CD4-positive, alpha-beta T cell treated with Interleukin-15 for 4 hours (primary cell): ENCODE data around the gene HOATZ.

Experiments
- DNase-seq: peaks from one replicate; pipeline ENCODE4 v3.0.0-alpha.2; 2020; ENCODE audit warnings: low spot score

HOATZ gene

GRCh38 chr11:111514216-111515031 is at the start of gene HOATZ:
Gene HOATZ (plus strand): TSS chr11:111514778. CDS start chr11:111514785, 7 bp downstream.
- DNase-seq: no peak

GRCh38 chr11:111465400-111465799 is 49.2 kb upstream of the HOATZ start:
- no peak for DNase-seq

- DNase-seq: no peak
Observed at GRCh38 chr11:111466615-111467014, 48.0 kb upstream of the HOATZ start.

GRCh38 chr11:111469200-111469599 is 45.4 kb upstream of the HOATZ start:
- no peak for DNase-seq

GRCh38 chr11:111472228-111472627 is 42.4 kb upstream of the HOATZ start:
- no peak for DNase-seq

- DNase-seq: no peak
Observed at GRCh38 chr11:111474432-111474831, 40.1 kb upstream of the HOATZ start.

GRCh38 chr11:111476366-111476765 is 38.2 kb upstream of the HOATZ start:
- no peak for DNase-seq

- no peak for DNase-seq
Observed at GRCh38 chr11:111476956-111477355, 37.6 kb upstream of the HOATZ start.

GRCh38 chr11:111477898-111478297 is 36.7 kb upstream of the HOATZ start:
- DNase-seq: no peak

GRCh38 chr11:111479666-111480065 is 34.9 kb upstream of the HOATZ start:
- DNase-seq: no peak

GRCh38 chr11:111483431-111483830 is 31.1 kb upstream of the HOATZ start:
- no peak for DNase-seq

- DNase-seq: no peak
Observed at GRCh38 chr11:111490496-111490895, 24.1 kb upstream of the HOATZ start.

- no peak for DNase-seq
Observed at GRCh38 chr11:111494040-111494439, 20.5 kb upstream of the HOATZ start.

- no peak for DNase-seq
Observed at GRCh38 chr11:111499483-111499882, 15.1 kb upstream of the HOATZ start.

- DNase-seq: no peak
Observed at GRCh38 chr11:111500481-111500880, 14.1 kb upstream of the HOATZ start.

GRCh38 chr11:111502611-111503010 is 12.0 kb upstream of the HOATZ start:
- DNase-seq: no peak

GRCh38 chr11:111510311-111510710 is 4.3 kb upstream of the HOATZ start:
- DNase-seq: no peak

- DNase-seq: no peak
Observed at GRCh38 chr11:111512296-111513239, 2.0 kb upstream of the HOATZ start, which contains the start of gene BTG4. Gene BTG4 (minus strand): TSS chr11:111512386. CDS start chr11:111498776, 13,610 bp downstream.

GRCh38 chr11:111513240-111513605 is 1.4 kb upstream of the HOATZ start:
- DNase-seq: no peak

GRCh38 chr11:111515591-111515990 is 1.0 kb downstream of the HOATZ start:
- no peak for DNase-seq

GRCh38 chr11:111518668-111519067 is 4.1 kb downstream of the HOATZ start:
- DNase-seq: no peak

- no peak for DNase-seq
Observed at GRCh38 chr11:111520560-111520959, 6.0 kb downstream of the HOATZ start.

- no peak for DNase-seq
Observed at GRCh38 chr11:111521135-111521534, 6.6 kb downstream of the HOATZ start.
